ENCODE measurements around the gene ARL4C.

ARL4C gene

GRCh38 chr2:234497594-234498235 lies 834 bp upstream of the ARL4C start:
- peak overlapping the region; percentile 49 for H3K4me3 ChIP-seq (ENCODE audit: low read depth, low read length)
- no peak for TF ChIP-seq CTCF (IDR thresholded peaks at IDR 0.05; ENCODE audit: low read depth, low read length)

DNA sequence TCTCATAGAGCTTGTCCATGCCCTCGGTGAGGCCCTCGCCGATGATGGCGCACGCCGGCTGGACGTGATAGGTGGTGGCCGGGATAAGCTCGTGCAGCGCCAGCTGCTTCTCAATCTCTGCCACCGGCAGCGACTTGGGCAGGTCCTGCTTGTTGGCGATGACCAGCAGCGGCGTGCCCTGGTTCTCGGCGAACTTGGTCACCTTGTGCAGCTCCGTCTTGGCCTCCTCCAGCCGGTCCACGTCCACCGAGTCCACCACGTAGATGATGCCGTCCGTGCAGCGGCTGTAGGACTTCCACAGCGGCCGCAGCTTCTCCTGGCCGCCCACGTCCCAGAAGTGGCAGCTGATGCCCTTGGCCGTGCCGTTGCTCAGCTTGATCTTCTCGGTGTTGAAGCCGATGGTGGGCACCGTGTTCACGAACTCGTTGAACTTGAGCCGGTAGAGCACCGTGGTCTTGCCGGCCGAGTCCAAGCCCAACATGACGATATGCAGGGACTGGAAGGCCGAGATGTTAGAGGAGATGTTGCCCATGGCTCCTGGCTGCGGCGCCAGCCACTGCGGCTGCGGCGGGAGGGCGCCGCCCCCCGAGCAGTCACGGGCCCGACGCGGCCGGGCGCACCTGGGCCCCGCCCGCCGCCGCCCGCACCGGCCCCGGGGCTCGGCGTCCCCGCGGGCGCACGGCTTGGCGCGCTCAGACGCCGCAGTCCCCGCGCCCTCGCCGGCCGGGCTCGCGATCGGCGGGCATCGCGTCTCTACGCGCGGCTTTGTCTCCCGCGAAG lies 636 bp downstream of the ARL4C start:
- peak overlapping the region; percentile 87 for H3K4me3 ChIP-seq (ENCODE audit: low read depth, low read length)
- TF ChIP-seq CTCF (IDR thresholded peaks at IDR 0.05; ENCODE audit: low read depth, low read length), result no peak

GRCh38 chr2:234495251-234496054 lies 1.4 kb downstream of the ARL4C start:
- H3K4me3 ChIP-seq (ENCODE audit: low read depth, low read length), result peak overlapping the region; percentile 87
- TF ChIP-seq CTCF (IDR thresholded peaks at IDR 0.05; ENCODE audit: low read depth, low read length), result no peak

DNA sequence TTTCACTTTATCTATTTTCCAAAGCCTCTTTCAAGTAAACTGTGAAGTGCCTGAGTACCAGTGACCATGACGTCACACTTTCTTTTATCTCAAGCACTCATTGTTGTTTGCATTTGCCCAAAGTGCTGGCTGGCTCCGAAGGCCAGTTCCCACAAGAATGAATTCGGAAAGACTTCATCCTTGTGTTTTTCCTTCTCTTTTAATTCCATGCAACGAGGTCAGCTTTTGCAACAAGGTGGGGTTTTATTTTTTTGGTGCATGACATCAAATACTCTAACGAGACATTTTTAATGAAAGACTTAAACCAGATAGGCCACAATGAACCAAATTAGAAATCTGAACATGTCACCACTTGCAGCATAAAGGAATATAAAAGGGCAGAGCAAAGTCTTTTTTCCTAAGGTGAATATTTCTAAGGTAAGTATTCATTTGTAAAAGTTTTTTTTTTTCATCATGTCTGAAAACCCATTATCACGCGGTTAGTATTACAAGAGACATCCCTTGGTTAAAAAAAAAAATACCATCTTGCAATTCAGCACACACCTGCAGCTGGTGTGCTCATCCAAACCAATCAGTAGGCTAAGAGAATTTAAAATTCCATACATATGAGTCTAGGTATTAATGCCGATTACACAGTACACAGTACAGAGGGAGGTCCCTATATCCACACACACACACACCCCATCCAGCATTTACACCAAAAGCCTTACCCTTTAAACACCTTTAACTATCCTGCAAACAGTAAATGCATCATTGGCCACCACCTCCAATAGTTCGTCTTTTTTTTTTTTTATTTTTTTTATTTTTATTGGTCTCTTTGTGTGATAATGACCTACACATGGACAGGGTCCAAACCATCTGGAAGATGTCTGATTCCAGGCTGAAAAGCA lies 2.3 kb downstream of the ARL4C start:
- TF ChIP-seq CTCF (IDR thresholded peaks at IDR 0.05; ENCODE audit: low read depth, low read length), result no peak
- H3K4me3 ChIP-seq (ENCODE audit: low read depth, low read length), result peak overlapping the region; percentile 87

GRCh38 chr2:234493796-234494195 lies 3.1 kb downstream of the ARL4C start:
- H3K4me3 ChIP-seq (ENCODE audit: low read depth, low read length), result peak overlapping the region; percentile 87
- no peak for TF ChIP-seq CTCF (IDR thresholded peaks at IDR 0.05; ENCODE audit: low read depth, low read length)

GRCh38 chr2:234492717-234493485 lies 4.0 kb downstream of the ARL4C start:
- TF ChIP-seq CTCF (IDR thresholded peaks at IDR 0.05; ENCODE audit: low read depth, low read length), result no peak
- 0 out of 2 replicates have a peak overlapping the region, but pooled peaks have one; percentile 3 for H3K4me3 ChIP-seq (ENCODE audit: low read depth, low read length)

Measured in WI38 (cell line).